ENCODE data around the gene POLR3B. TPM values are rescaled to one million over a fixed set of nuclear protein-coding genes. Genes with fewer than 3 reads are reported as not detected.

POLR3B gene
- total and polyA plus RNA-seq, 2 experiments from 2014 or later: 4.0 to 14.6 TPM

- TF ChIP-seq REST (IDR thresholded peaks at IDR 0.05; ENCODE audit: unreplicated experiment): no peak
- TF ChIP-seq EZH2phosphoT487 (IDR thresholded peaks at IDR 0.05; ENCODE audit: unreplicated experiment): no peak
Measured at GRCh38 chr12:106445053-106445452, 87.5 kb downstream of the POLR3B start (continued).

- Histone ChIP-seq H3K27me3 (ENCODE audit: insufficient read depth) (no peaks in the 10 kb centered on the region), H3K4me2 (no peak overlapping the region), H3K9me2 (ENCODE audit: insufficient read depth) (no peaks in the 10 kb centered on the region), H2AFZ (no peak overlapping the region), H3K36me3 (ENCODE audit: insufficient read depth) (no peaks in the 10 kb centered on the region), H4K20me1 (replicated peaks; ENCODE audit: insufficient read depth) (no peaks in the 10 kb centered on the region), H3K27ac (ENCODE audit: low read depth) (no peak overlapping the region), H3K4me1 (ENCODE audit: insufficient read depth) (0 out of 2 replicates have a peak, but pooled peaks cover under 1% of the 10 kb centered on the region), H3F3A (replicated peaks; ENCODE audit: low read depth) (no peaks in the 10 kb centered on the region), H3K4me3 (no peak overlapping the region), H3K79me2 (replicated peaks; ENCODE audit: insufficient read depth) (no peaks in the 10 kb centered on the region)
- TF ChIP-seq STAT1 (IDR thresholded peaks at IDR 0.05; ENCODE audit: unreplicated experiment): no peak
- ATAC-seq (no peak), DNase-seq (ENCODE audit: low spot score) (no peak)
- Mint-ChIP-seq H3K27ac (no peak overlapping the region), H3K4me1 (peaks cover 8% of the 10 kb centered on the region; the same call in 2 of the 3 replicates), H3K9me3 (no peaks in the 10 kb centered on the region), H3K4me3 (no peak overlapping the region), H3K27me3 (ENCODE audit: insufficient read depth, low read depth, poor library complexity) (no peaks in the 10 kb centered on the region), H3K36me3 (ENCODE audit: low read depth) (no peaks in the 10 kb centered on the region)
Measured at GRCh38 chr12:106445959-106446358, 88.4 kb downstream of the POLR3B start.

- Mint-ChIP-seq H3K27me3 (ENCODE audit: insufficient read depth, low read depth, poor library complexity) (no peaks in the 10 kb centered on the region), H3K4me3 (no peak overlapping the region), H3K4me1 (peaks cover 13% of the 10 kb centered on the region; the same call in 2 of the 3 replicates), H3K36me3 (ENCODE audit: low read depth) (no peaks in the 10 kb centered on the region), H3K27ac (no peak overlapping the region), H3K9me3 (no peaks in the 10 kb centered on the region)
- Histone ChIP-seq H3K4me1 (ENCODE audit: insufficient read depth) (peaks cover 7% of the 10 kb centered on the region; the same call in 1 of the 2 replicates), H4K20me1 (replicated peaks; ENCODE audit: insufficient read depth) (no peaks in the 10 kb centered on the region), H3F3A (replicated peaks; ENCODE audit: low read depth) (no peaks in the 10 kb centered on the region), H3K79me2 (replicated peaks; ENCODE audit: insufficient read depth) (no peaks in the 10 kb centered on the region), H3K9me2 (ENCODE audit: insufficient read depth) (no peaks in the 10 kb centered on the region), H3K36me3 (ENCODE audit: insufficient read depth) (no peaks in the 10 kb centered on the region), H3K4me3 (no peak overlapping the region), H3K27me3 (ENCODE audit: insufficient read depth) (no peaks in the 10 kb centered on the region), H2AFZ (no peak overlapping the region), H3K4me2 (no peak overlapping the region), H3K27ac (ENCODE audit: low read depth) (no peak overlapping the region)
- ATAC-seq (no peak), DNase-seq (ENCODE audit: low spot score) (no peak)
- TF ChIP-seq CTCF (conservative IDR thresholded peaks at IDR 0.05; ENCODE audit: low read depth in 2 of 2) (no peak), ZNF462 (CRISPR knock-in tag; IDR thresholded peaks at IDR 0.05) (no peak), POLR2AphosphoS5 (IDR thresholded peaks at IDR 0.05; ENCODE audit: low read depth) (no peak), JUNB (IDR thresholded peaks at IDR 0.05; ENCODE audit: unreplicated experiment) (no peak), NANOG (IDR thresholded peaks at IDR 0.05; ENCODE audit: borderline replicate concordance) (no peak)
Measured at GRCh38 chr12:106446419-106447092, 89.0 kb downstream of the POLR3B start.

Data from GM23338 (cell line).